HCEC 1CT (cell line): ENCODE data around the gene GNRHR.
"Not testable (repeated sequence)": the region's sequence is repeated elsewhere in the genome, so short reads cannot be mapped to it uniquely, and the experiment has no call there.

ENCODE experiments used
- DNase-seq: peaks from one replicate; pipeline ENCODE4 v3.0.0-alpha.2; 2017

The GNRHR gene, protein sequence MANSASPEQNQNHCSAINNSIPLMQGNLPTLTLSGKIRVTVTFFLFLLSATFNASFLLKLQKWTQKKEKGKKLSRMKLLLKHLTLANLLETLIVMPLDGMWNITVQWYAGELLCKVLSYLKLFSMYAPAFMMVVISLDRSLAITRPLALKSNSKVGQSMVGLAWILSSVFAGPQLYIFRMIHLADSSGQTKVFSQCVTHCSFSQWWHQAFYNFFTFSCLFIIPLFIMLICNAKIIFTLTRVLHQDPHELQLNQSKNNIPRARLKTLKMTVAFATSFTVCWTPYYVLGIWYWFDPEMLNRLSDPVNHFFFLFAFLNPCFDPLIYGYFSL

DNA sequence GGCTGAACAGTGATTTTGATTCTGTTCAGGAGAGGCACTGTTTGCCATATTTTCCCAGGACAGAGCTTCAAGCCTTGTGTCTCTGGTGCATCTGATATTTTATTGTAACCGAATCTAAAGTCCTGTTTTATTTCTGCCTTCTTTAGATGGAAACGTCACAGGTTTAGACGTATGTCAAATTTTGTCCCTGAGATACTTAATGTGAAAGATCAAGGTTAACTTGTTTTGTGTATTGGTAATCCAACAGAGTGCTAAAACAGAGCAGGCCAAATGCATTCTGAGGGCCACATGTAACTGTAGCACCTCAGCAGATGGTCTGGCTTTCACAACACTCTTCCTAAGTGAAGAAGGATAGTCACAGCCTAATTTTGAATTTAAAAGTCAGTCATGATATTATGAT lies at the start of gene GNRHR:
GNRHR (minus strand) TSS at position 101 of the 400 bp plus-strand sequence; CDS start at position 48, 53 bp downstream.
- DNase-seq: no peak

DNA sequence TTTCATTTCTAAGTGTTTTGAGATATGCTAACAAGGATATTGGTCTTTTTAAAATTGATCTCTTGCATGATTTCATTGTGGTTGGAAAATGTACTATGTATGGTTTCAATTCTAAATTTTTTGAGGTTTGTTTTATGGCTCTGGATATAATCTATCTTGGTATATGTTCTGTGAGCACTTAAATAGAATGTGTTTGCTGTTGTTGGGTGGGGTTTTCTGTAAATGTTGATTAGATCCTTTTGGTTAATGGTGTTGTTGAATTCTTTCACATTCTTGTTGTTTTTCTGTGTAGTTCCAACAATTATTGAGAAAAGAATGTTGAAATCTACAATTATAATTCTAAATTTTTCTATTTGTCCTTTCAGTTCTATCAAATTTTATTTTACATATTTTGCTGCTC lies 42.6 kb upstream of the GNRHR start:
- DNase-seq: no peak

DNA sequence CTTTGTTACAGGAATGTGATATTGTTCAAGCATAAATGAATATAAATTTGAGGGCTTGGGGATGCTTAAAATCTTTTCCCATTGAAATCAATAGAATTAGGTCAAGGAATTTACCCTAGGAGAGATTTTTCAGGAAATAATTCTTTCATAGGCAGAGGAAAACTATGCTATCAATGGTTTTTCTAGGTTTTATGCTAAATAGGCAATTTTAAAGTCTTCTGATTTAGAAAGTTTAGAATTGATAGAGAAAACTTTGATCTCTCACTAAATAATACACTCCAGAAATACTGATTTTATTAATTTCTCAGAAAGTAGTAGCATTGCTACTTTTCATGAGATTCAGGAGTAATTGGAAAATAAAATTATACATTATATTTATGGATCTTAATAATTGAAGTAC lies 36.5 kb upstream of the GNRHR start:
- no peak for DNase-seq

DNA sequence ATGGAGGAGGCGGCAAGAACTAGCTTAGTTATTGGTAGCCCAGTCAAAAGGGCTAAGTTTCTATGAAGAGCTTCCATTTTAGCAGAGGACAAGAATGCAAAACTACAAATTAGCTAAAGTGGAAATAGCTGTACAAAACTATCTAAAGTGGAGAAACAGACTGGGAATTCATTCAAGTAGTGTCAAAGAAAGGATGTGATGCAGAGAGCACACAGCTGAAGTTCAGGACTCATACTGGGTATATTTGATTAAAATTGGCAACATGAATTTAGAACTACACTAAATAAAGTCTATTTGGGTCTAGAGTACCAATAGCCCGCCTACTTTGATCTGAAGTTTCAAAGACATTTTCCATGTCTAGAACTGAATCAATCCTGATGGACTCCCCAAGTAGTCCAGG lies 33.1 kb upstream of the GNRHR start:
- no peak for DNase-seq

DNA sequence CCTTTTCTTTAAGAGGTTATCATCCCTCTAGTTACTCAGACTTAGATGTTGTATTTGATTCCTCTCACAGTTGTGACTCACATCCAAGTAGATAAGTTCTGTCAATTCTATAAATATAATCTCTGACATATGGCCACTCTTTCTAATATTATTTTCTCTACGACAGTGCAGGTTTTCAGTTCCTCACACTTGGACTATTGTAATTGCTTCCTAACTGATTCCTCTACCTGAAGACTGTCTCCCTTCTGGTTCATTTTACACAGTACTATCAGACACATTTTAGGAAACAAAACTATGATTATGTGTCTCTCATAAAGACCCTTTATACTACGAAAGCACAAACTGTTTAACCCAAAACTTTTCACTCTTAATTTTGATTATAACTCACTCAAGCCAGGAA lies 31.3 kb upstream of the GNRHR start:
- no peak for DNase-seq

DNA sequence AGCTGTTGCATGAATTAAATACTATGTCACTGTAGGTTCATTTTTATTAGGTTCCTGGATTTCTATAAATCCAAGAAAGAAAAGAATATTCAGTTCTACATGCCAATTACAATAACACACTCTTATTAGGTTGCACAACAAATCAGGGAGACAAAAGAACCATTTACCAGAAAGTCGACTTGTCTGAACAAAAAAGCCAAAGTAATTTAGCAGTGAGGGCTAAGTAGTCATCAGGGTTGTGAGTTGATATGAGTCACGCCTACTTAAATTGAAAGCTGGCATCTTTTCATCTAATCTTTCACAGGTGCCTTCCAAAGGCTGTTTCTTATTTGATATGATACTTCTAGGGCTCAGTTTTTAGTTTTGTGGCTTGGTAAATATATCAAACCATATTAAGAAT lies 25.4 kb upstream of the GNRHR start:
- no peak for DNase-seq

DNA sequence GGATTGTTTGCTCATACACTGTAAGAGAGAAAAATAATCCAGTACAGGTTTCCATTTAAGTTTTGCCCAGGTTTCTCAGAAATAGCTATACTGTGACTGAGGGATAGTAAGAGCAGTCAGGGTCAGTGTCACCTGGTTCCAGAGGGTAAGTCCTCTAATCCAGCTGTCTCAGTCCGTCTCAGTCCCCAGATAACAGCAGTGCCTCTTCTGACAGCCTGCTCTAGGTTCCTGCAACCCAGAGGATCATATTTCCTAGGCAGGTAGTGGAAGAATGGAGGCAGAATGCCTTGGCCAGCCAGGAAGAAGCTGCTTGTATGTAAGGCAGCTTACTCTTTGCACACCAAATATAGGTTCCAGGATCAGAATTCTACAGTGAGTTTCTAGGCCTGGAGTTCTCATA lies 22.6 kb upstream of the GNRHR start:
- DNase-seq: no peak

DNA sequence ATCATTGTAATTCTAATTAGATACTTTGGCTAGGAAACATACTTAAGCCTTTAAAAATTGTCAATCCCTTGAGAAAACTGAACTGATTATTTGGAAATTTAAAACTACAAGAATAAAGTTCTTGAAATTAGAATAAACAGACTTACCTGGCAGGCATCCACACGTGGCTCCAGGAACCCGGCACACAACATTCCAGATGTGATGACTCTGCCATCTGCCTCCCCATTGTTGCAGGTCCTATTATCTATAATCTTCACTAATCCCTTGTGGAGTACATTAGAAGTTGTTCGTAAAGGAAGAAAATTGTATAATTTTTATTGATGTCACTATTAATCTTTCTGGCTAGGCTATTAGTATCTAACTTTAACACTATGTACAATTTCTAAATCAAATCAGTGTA lies 16.2 kb upstream of the GNRHR start:
- DNase-seq: no peak

DNA sequence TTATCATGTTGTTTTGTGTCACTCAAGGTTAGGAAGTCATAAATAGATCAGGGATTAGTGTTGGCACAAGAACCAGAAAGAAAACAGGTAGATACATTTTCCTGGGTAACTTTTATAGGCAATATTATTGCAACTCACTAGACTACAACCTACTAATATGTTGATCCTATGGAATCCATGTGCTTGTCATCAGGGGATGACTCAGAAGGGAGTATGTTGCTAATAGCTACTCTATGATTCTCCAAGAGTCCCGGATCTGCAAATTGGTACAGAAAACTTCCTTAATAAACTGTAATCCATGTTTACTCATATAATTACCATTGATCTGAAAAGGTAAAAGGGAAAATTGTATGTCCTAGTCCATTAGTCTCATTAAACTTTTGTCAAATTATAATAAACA lies 11.7 kb upstream of the GNRHR start:
- peak; percentile 2 for DNase-seq

DNA sequence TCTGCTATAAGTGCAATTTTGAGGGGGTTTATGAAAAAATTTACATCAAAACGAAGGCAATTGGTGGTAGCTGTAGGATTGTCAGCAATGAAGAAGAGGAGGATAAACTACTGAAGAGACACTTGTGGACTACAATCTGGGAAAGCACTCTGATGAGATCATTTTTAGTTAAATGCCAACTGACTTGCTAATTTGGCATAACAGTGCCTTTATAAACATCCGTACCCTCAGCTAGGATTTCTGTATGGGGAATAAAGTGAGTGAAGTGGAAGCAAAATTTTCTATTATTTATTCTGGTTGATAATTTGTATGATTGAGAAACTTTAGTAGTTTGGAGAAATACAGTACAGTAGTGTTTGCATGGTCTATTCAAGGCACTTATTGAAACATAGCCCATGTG lies 11.2 kb upstream of the GNRHR start:
- no peak for DNase-seq

DNA sequence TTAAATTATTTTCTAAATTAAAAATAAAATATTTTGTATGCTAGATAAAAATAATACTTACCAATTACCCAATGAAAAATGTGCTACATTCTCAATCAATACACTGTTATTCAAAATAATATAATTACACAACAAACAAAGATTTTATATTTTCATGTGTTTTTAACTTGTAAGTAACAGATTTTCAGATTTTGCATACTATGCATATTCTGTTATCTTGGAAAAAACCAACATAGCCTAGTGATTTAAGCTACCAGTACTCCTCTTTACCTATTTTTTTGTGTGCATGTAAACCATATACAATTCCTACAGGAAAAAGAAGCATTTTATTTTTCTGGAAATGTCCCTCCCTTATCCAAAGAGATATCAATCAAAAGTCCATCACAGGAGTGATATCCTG lies 10.0 kb upstream of the GNRHR start:
- DNase-seq: no peak

DNA sequence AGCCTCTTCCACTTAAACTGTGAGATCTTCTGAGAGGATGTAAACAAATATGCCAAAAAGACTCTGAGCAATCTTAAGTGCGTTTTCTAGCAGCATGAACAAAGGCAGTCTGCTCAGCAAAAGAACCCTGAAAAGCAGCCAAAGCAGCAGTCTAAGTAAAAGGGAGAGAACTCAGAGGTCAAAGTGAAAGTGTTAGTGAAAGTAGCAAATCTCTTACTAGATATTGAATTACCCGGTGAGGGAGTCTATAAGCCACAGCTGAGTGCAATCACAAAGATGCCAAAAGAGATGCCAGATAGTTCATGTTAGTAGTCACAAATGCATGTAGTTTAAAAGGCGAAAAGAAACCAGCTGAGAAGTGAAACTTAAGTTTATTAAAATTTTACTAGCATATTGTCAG lies 7.9 kb upstream of the GNRHR start:
- no peak for DNase-seq

DNA sequence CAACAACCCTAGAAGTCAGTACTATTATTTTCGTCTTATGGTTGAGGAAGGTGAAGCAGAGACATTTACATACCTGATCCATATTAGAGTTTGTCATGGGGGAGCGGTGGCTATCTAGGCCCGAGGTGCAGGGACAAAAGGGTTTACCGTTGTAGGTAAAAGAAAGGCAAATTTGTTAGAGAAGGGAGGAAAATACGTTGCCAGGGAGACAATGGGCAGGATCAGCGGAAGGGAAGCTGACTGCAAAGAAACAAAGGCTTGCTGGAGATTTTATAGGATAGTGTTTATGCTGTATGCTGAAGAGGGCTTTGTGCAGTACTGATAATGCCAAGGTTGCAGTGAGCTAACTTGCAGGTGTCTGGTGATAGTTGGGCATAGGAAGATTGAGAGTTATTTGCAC lies 2.8 kb upstream of the GNRHR start:
- DNase-seq: not testable (repeated sequence)

DNA sequence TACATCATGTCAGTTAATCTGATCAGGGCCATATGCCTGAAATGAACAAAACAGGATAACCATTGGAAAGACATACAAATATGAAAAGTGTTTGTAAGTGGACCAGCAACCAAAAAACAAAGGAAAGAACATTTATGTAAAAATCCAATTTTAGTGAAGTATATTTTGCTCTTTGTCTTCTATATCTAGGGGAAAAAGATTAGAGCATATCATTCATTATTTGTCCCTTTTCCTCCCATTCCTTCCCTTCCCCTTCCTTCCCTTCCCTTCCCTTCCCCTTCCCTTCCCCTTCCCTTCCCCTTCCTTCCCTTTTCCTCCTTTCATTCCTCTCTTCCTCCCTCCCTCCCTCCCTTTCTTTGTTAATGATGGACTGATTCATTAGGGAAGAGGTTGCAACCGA lies 1.8 kb upstream of the GNRHR start:
- no peak for DNase-seq

DNA sequence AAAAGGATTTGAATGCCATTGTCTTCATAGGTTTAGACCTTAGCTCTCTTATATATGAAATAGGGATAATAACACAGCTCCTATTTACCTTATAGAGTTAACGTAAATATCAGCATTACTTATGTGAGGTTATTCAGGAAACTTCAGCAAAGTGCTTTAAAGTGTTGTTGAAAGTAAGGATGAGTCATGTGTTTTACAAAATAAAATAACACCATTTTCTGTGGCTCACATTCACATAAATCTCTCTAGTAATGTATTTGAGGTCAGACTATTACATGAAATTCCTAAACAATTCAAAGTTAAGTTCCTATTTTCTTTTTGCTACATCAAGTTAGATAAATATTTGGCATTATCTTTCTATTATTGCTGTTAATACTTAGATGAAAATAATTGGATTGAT lies 2.9 kb downstream of the GNRHR start:
- DNase-seq: peak; percentile 11

DNA sequence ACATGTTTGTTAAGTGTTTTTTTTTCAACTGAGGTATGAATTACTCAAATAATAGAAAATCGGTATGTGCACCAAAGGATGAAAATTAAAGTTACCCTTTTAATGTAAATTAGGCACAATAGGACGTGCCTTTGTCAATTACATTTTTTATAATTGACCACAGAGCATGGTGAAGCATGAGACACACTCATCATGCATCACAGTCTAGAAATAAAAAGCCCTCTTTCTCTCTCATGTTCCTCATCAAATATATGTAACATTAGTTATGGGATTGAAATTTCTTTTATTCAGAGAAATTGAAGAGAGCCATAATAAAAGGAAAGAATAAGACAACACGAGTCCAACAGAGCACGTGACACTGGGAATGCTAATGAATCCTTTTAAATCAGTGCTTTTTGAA lies 3.5 kb downstream of the GNRHR start:
- DNase-seq: no peak

DNA sequence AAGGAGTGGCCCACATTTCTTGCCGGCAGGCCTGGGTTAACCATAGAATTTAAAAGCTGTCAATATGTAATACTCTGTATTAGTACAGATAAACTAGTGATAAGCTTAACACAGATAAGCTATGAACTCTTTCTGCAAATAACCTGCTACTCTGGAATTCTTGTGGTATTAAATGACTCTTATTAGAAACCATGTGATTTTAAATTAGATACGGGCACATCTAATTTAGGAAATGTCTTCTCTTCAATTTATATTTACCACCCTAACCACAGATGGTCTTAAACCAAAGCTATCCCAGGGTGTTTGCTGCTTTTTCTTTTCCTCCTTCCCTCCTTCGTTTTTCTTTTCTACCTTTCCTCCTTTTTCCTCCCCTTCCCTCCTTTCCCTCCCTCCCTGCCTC lies 4.9 kb downstream of the GNRHR start:
- no peak for DNase-seq

DNA sequence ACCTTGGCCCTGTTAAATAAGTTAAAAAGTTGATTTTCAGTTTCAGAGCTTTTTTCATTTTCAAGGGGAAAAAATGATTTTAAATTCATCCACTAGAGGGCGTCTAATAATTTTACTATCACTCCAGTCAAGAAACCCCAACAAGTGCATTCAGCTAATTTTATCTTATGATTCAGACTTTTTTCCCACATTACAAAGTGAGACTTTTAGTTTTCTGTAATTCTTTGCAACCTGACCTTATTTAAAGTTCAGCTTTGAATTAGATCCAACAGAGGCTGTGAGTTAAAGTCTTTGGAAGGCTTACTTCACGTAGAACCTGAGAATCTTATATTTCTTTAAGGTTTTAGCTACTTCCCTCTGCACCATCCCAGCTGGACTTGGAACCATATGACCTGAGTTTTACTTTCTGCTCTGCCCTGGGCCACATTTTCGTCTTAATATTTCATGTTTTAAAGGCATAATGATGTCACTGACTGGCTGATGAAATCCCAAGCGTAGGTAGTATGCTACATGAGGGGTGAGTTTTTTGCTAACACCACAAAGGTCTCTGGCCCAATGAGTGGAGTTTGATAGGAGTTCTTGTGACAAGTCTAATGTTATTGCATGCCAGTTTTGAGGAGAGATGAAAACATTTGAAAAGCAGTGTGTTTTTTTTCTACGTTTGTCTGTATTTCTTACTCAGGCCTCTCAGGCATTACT lies 7.2 kb downstream of the GNRHR start:
- DNase-seq: peak; percentile 21

DNA sequence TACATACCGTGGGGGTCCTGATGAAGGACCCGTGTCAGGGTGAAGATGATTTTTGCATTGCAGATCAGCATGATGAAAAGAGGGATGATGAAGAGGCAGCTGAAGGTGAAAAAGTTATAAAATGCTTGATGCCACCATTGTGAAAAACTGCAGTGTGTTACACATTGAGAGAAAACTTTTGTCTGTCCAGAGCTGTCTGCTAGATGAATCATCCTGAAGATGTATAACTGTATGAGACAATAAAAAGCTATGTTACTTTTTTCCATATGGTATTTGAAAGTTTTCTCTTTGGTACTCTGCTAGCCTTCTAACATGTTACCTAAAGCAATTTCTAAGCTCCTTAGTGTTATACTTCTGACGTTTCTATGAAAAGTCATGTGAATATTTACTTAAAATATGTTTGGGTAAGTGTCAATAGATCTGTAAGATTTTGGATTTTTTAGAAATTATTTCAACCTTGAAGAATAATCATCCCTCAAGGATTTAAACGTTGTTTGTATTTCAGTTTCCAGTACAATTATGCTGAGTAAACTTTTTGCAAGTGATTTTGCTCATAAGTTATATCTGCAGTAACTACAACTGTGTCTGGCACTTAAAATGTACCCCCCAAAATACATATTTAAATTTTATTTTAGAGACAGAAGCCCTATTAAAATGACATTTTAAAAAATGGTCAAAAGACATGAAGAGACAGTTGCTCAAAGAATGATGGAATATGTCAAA lies 9.5 kb downstream of the GNRHR start:
- peak; percentile 34 for DNase-seq

DNA sequence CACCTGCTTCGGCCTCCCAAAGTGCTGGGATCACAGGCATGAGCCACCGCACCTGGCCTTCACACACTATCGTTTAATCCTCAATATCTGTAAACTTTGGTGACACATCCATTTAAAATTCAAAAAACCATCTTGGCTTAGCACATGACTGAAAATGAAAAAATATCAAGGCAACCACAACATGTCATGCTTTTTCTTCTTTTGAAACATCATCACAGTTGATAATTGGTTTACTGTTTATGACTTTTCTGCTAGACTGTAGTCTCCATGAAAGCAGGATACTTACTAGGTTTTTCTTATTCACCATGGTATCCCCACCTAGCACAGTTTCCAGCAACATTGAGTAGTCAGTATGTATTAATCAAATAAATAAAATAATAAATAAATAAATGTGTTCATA lies 11.0 kb downstream of the GNRHR start:
- no peak for DNase-seq

DNA sequence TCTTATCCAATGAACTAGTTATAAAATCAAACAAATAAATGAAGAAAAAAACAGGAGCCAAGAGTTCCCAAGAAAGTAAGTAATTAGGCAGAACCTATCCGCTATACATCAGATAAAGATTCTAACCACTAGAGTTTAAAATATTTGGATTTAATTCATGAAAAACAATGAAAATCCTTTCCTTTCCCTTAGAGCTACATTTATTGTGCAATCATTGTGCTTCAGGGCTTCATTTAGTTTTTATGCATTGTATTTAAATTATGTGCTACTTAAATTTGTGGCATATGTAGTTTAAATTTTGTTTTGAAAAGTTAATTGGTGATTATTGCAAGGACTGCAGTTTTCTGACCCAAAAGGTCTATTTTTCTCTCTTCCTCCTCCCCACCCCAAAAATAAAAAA lies 17.9 kb downstream of the GNRHR start:
- DNase-seq: no peak

DNA sequence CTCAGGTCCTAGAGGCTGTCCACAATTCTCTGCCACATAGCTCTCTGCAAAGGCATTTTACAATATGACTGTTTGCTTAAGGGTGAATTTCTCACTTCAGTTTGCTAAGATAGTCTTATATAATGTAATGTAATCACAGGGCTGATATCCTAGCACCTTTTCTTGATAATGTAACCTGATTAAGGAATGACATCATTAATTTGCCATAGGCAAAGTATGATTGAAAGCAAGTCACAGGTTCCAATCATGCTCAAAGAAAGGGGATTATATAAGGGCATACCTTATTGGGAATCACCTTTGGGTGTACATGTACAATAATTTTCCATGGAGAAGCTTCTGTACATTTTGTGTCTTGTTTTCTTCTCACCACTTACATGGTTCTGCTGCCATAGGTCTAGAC lies 18.9 kb downstream of the GNRHR start:
- no peak for DNase-seq

DNA sequence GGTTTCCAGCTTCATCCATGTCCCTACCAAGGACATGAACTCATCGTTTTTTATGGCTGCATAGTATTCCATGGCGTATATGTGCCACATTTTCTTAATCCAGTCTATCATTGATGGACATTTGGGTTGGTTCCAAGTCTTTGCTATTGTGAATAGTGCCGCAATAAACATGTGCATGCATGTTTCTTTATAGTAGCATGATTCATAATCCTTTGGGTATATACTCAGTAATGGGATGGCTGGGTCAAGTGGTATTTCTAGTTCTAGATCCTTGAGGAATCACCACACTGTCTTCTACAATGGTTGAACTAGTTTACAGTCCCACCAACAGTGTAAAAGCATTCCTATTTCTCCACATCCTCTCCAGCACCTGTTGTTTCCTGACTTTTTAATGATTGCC lies 23.7 kb downstream of the GNRHR start:
- not testable (repeated sequence) for DNase-seq
